ENCODE results near the gene ZMPSTE24. TPM values are rescaled to one million over a fixed set of nuclear protein-coding genes. Genes with fewer than 3 reads are reported as not detected.

Gene ZMPSTE24
- polyA plus RNA-seq, 6 donors from 2014 or later, result 17.1 to 24.8 (median 20.7) TPM

GRCh38 chr1:40245686-40246085 is 12.3 kb upstream of the ZMPSTE24 start:
- Mint-ChIP-seq H3K4me3 (no peak overlapping the region), H3K27me3 (no peaks in the 10 kb centered on the region), H3K36me3 (no peaks in the 10 kb centered on the region), H3K9me3 (no peaks in the 10 kb centered on the region), H3K4me1 (peaks cover 8 to 11% (median 8%) of the 10 kb centered on the region in 3 donors), H3K27ac (peak overlapping the region in 1 of 6 donors; percentile 32)
- ATAC-seq (ENCODE audit: low read depth in 2 of 2) (no peak), DNase-seq (no peak)

GRCh38 chr1:40247655-40248054 is 10.4 kb upstream of the ZMPSTE24 start, which contains the start of gene TMCO2:
Gene TMCO2 (plus strand): TSS chr1:40247937. CDS start chr1:40247994, 57 bp downstream.
- Mint-ChIP-seq H3K36me3 (no peaks in the 10 kb centered on the region), H3K4me1 (peaks cover 3 to 5% (median 3%) of the 10 kb centered on the region in 3 donors), H3K4me3 (no peak within 1 kb of the TSS), H3K27ac (no peak within 1 kb of the TSS), H3K9me3 (no peaks in the 10 kb centered on the region), H3K27me3 (no peaks in the 10 kb centered on the region)
- no peak for ATAC-seq (ENCODE audit: low read depth in 2 of 2)
- no peak for DNase-seq

GRCh38 chr1:40248412-40248811 is 9.6 kb upstream of the ZMPSTE24 start:
- Mint-ChIP-seq H3K27me3 (no peaks in the 10 kb centered on the region), H3K4me1 (peaks cover 3 to 5% (median 3%) of the 10 kb centered on the region in 3 donors), H3K4me3 (no peak overlapping the region), H3K9me3 (no peaks in the 10 kb centered on the region), H3K36me3 (no peaks in the 10 kb centered on the region), H3K27ac (no peak overlapping the region)
- ATAC-seq (ENCODE audit: low read depth in 2 of 2) (no peak), DNase-seq (no peak)

- ATAC-seq (ENCODE audit: low read depth in 2 of 2) (no peak), DNase-seq (no peak)
- peaks cover 8 to 13% (median 9%) of the 10 kb centered on the region in 3 donors for H3K4me1 Mint-ChIP-seq
- H3K9me3 Mint-ChIP-seq, result no peaks in the 10 kb centered on the region
- H3K4me3 Mint-ChIP-seq, result no peak overlapping the region
- H3K36me3 Mint-ChIP-seq, result no peaks in the 10 kb centered on the region
- no peaks in the 10 kb centered on the region for H3K27me3 Mint-ChIP-seq
- peak overlapping the region in 3 of 6 donors; percentile 28 to 88 (median 55) for H3K27ac Mint-ChIP-seq
Measured at GRCh38 chr1:40251456-40251855, 6.6 kb upstream of the ZMPSTE24 start.

GRCh38 chr1:40252601-40253000 is 5.4 kb upstream of the ZMPSTE24 start:
- Mint-ChIP-seq H3K27ac (peak overlapping the region in 1 of 6 donors; percentile 47), H3K27me3 (no peaks in the 10 kb centered on the region), H3K36me3 (no peaks in the 10 kb centered on the region), H3K4me3 (no peak overlapping the region), H3K4me1 (peaks cover 12 to 20% (median 16%) of the 10 kb centered on the region in 3 donors), H3K9me3 (no peaks in the 10 kb centered on the region)
- DNase-seq, result no peak
- ATAC-seq (ENCODE audit: low read depth in 2 of 2), result no peak

- no peaks in the 10 kb centered on the region for H3K27me3 Mint-ChIP-seq
- ATAC-seq (ENCODE audit: low read depth in 2 of 2), result no peak
- H3K4me3 Mint-ChIP-seq, result peak overlapping the region in 1 of 8 donors; percentile 98
- H3K4me1 Mint-ChIP-seq, result peaks cover 15 to 37% (median 33%) of the 10 kb centered on the region in 3 donors
- no peak for DNase-seq
- H3K9me3 Mint-ChIP-seq, result no peaks in the 10 kb centered on the region
- no peaks in the 10 kb centered on the region for H3K36me3 Mint-ChIP-seq
- H3K27ac Mint-ChIP-seq, result peak overlapping the region in 1 of 6 donors; percentile 47
Measured at GRCh38 chr1:40255231-40255630, 2.8 kb upstream of the ZMPSTE24 start.

GRCh38 chr1:40256401-40257084 is 1.5 kb upstream of the ZMPSTE24 start:
- peaks cover 0 to 8% of the 10 kb centered on the region in 2 donors for H3K36me3 Mint-ChIP-seq
- DNase-seq (no peak), ATAC-seq (ENCODE audit: low read depth in 2 of 2) (no peak)
- no peaks in the 10 kb centered on the region for H3K27me3 Mint-ChIP-seq
- peak overlapping the region in 3 of 6 donors; percentile 99 for H3K27ac Mint-ChIP-seq
- H3K4me3 Mint-ChIP-seq, result peak overlapping the region in 6 of 8 donors; percentile 40 to 99 (median 98)
- peaks cover 15 to 37% (median 36%) of the 10 kb centered on the region in 3 donors for H3K4me1 Mint-ChIP-seq
- no peaks in the 10 kb centered on the region for H3K9me3 Mint-ChIP-seq

- Mint-ChIP-seq H3K4me1 (peaks cover 15 to 37% (median 36%) of the 10 kb centered on the region in 3 donors), H3K4me3 (peak overlapping the region; percentile 97 to 99 (median 98)), H3K27me3 (no peaks in the 10 kb centered on the region), H3K9me3 (no peaks in the 10 kb centered on the region), H3K27ac (peak overlapping the region; percentile 99), H3K36me3 (peaks cover 4 to 13% of the 10 kb centered on the region in 2 donors)
- peak; percentile 1 to 2 for ATAC-seq (ENCODE audit: low read depth in 2 of 2)
- DNase-seq, result no peak
Measured at GRCh38 chr1:40257313-40257687, 736 bp upstream of the ZMPSTE24 start.

GRCh38 chr1:40258445-40258769 is 371 bp downstream of the ZMPSTE24 start:
- no peaks in the 10 kb centered on the region for H3K27me3 Mint-ChIP-seq
- DNase-seq, result no peak
- H3K36me3 Mint-ChIP-seq, result peaks cover 13 to 23% of the 10 kb centered on the region in 2 donors
- H3K27ac Mint-ChIP-seq, result peak overlapping the region in 5 of 6 donors; percentile 99
- peaks cover 20 to 46% (median 39%) of the 10 kb centered on the region in 3 donors for H3K4me1 Mint-ChIP-seq
- no peak for ATAC-seq (ENCODE audit: low read depth in 2 of 2)
- H3K9me3 Mint-ChIP-seq, result no peaks in the 10 kb centered on the region
- H3K4me3 Mint-ChIP-seq, result peak overlapping the region; percentile 97 to 99 (median 98)

GRCh38 chr1:40264354-40264781 is 6.3 kb downstream of the ZMPSTE24 start:
- no peak overlapping the region for H3K4me3 Mint-ChIP-seq
- H3K36me3 Mint-ChIP-seq, result peaks cover 13 to 25% of the 10 kb centered on the region in 2 donors
- no peaks in the 10 kb centered on the region for H3K9me3 Mint-ChIP-seq
- ATAC-seq (ENCODE audit: low read depth in 2 of 2) (no peak), DNase-seq (no peak)
- peaks cover 4 to 19% (median 17%) of the 10 kb centered on the region in 3 donors for H3K4me1 Mint-ChIP-seq
- no peak overlapping the region for H3K27ac Mint-ChIP-seq
- H3K27me3 Mint-ChIP-seq, result no peaks in the 10 kb centered on the region

GRCh38 chr1:40265298-40265697 is 7.3 kb downstream of the ZMPSTE24 start:
- Mint-ChIP-seq H3K27ac (no peak overlapping the region), H3K4me3 (no peak overlapping the region), H3K36me3 (peaks cover 15 to 25% of the 10 kb centered on the region in 2 donors), H3K4me1 (peaks cover 4 to 13% (median 11%) of the 10 kb centered on the region in 3 donors), H3K9me3 (no peaks in the 10 kb centered on the region), H3K27me3 (no peaks in the 10 kb centered on the region)
- ATAC-seq (ENCODE audit: low read depth in 2 of 2) (no peak), DNase-seq (no peak)

GRCh38 chr1:40265919-40266318 is 7.9 kb downstream of the ZMPSTE24 start:
- Mint-ChIP-seq H3K4me1 (peaks cover 4 to 16% (median 11%) of the 10 kb centered on the region in 3 donors), H3K27ac (no peak overlapping the region), H3K36me3 (peaks cover 20 to 21% of the 10 kb centered on the region in 2 donors), H3K4me3 (no peak overlapping the region), H3K27me3 (no peaks in the 10 kb centered on the region), H3K9me3 (no peaks in the 10 kb centered on the region)
- ATAC-seq (ENCODE audit: low read depth in 2 of 2) (no peak), DNase-seq (no peak)

GRCh38 chr1:40266786-40267535 is 8.9 kb downstream of the ZMPSTE24 start:
- no peaks in the 10 kb centered on the region for H3K27me3 Mint-ChIP-seq
- ATAC-seq (ENCODE audit: low read depth in 2 of 2) (no peak), DNase-seq (no peak)
- H3K36me3 Mint-ChIP-seq, result peaks cover 16 to 21% of the 10 kb centered on the region in 2 donors
- no peaks in the 10 kb centered on the region for H3K9me3 Mint-ChIP-seq
- H3K27ac Mint-ChIP-seq, result peak overlapping the region in 1 of 6 donors; percentile 63
- H3K4me3 Mint-ChIP-seq, result no peak overlapping the region
- H3K4me1 Mint-ChIP-seq, result peaks cover 4 to 16% (median 11%) of the 10 kb centered on the region in 3 donors

- H3K27ac Mint-ChIP-seq, result peak overlapping the region in 1 of 6 donors; percentile 63
- peaks cover 13% of the 10 kb centered on the region in 2 donors for H3K36me3 Mint-ChIP-seq
- H3K9me3 Mint-ChIP-seq, result no peaks in the 10 kb centered on the region
- H3K4me1 Mint-ChIP-seq, result peaks cover 3 to 12% (median 9%) of the 10 kb centered on the region in 3 donors
- H3K4me3 Mint-ChIP-seq, result no peak overlapping the region
- DNase-seq (no peak), ATAC-seq (ENCODE audit: low read depth in 2 of 2) (no peak)
- H3K27me3 Mint-ChIP-seq, result no peaks in the 10 kb centered on the region
Measured at GRCh38 chr1:40267767-40268187, 9.7 kb downstream of the ZMPSTE24 start.

All from naive B cell (primary cell).